Measurements from ENCODE around the gene BIVM. TPM values are rescaled to one million over a fixed set of nuclear protein-coding genes. Genes with fewer than 3 reads are reported as not detected.
A peak's percentile ranks its signal among the peaks of the same experiment; 100 is the strongest.

BIVM gene
- total and polyA plus RNA-seq, 2 of the 4 experiments (the other 2 are of a cell fraction), result 7.2 to 12.2 TPM

DNA sequence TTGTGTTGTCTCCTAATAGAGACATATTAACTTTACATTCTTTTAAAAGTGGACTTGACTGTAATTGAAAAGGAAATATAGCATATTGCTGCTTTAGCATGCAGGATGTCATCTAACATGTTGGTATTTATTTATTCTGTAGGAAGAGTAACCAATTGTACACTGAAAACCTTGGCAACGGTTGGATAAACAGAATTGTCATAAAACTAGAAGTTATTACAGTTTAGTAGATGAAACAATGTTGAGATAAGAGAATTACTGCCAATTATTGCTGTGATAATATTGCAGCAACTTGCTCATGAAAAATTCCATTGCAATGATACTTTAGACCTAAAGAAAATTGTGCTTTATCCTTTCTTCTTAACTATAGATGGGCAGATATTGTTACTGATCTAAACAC is 39.4 kb downstream of the BIVM start:
- H2AK9ac ChIP-seq (replicated peaks; ENCODE audit: low read depth, low read length, poor library complexity), result no peak overlapping the region
- no peak overlapping the region for H3K4me2 ChIP-seq (ENCODE audit: low read depth, low read length)
- H4K8ac ChIP-seq (ENCODE audit: low read depth in 2 of 2, low read length in 2 of 2), result no peak overlapping the region
- ChIA-PET CTCF (interaction anchor here (0.6 kb wide), 1 partner anchor 242 kb away, joined by 3 read pairs; no protein-coding TSS in a partner anchor), POLR2A (ENCODE audit: unreplicated experiment) (interaction anchor here (0.8 kb wide), 1 partner anchor 247 kb away, joined by 5 read pairs; no protein-coding TSS in a partner anchor)
- in situ Hi-C loops (cut with MboI; ENCODE audit: low sequenced_read_pairs), result no loop called here
- intact Hi-C loops (cut with micrococcal nuclease), result no loop called here
- no peak overlapping the region for H3K4me3 ChIP-seq (ENCODE audit: insufficient read depth, low read depth, low read length)
- no peaks in the 10 kb centered on the region for H3K9me3 ChIP-seq (ENCODE audit: control insufficient read depth, insufficient read depth, low read length)
- no peak overlapping the region for H3K56ac ChIP-seq (ENCODE audit: extremely low read depth, insufficient read depth, low read length)
- H3K4ac ChIP-seq (ENCODE audit: low read depth, low read length), result no peak overlapping the region
- H2BK20ac ChIP-seq (ENCODE audit: low read depth, low read length), result no peak overlapping the region
- no peaks in the 10 kb centered on the region; a peak in 1 of 4 replicates for H3K79me1 ChIP-seq (ENCODE audit: low read depth in 1 of 2, low read length in 2 of 2)
- H4K20me1 ChIP-seq (ENCODE audit: insufficient read depth, low read length), result no peaks in the 10 kb centered on the region
- H3K23ac ChIP-seq (ENCODE audit: low read depth, low read length), result no peak overlapping the region
- no peak overlapping the region for H3K14ac ChIP-seq (replicated peaks; ENCODE audit: low read depth, low read length)
- no peak overlapping the region for H2AK5ac ChIP-seq (ENCODE audit: low read depth, low read length)
- H3K9ac ChIP-seq (ENCODE audit: low read depth, low read length), result no peak overlapping the region
- no peak overlapping the region for H2AFZ ChIP-seq (replicated peaks; ENCODE audit: low read length, poor library complexity)
- H4K91ac ChIP-seq (ENCODE audit: insufficient read depth, low read depth, low read length), result no peak overlapping the region
- no peak overlapping the region for H3K18ac ChIP-seq (ENCODE audit: low read depth, low read length)
- no CpG with 5 or more reads among the region's 1 CpG for WGBS, 2 experiments (ENCODE audit: extremely low coverage in 2 of 2, insufficient read length in 1 of 2)
- H3K27me3 ChIP-seq (ENCODE audit: control insufficient read depth, insufficient read depth, low read length), result no peaks in the 10 kb centered on the region
- BruUV-seq (replicated peaks), result no TSS peak
- H2BK5ac ChIP-seq (ENCODE audit: low read depth, low read length, poor library complexity, severe bottlenecking), result no peak overlapping the region
- no peak for ATAC-seq (ENCODE audit: low read depth)
- peak; percentile 9 for DNase-seq
- H3K4me1 ChIP-seq (ENCODE audit: control insufficient read depth, insufficient read depth, low read length), result 0 out of 2 replicates have a peak, but pooled peaks cover 2% of the 10 kb centered on the region
- H3K27ac ChIP-seq (ENCODE audit: insufficient read depth, low read length), result no peak overlapping the region
- dilution Hi-C loops (cut with HindIII; ENCODE audit: low sequenced_read_pairs, unreplicated experiment), result no loop called here
- no peaks in the 10 kb centered on the region for H3K9me1 ChIP-seq (ENCODE audit: insufficient read depth, low read length)
- H2BK120ac ChIP-seq (ENCODE audit: low read depth, low read length), result no peak overlapping the region
- no peak overlapping the region for H4K5ac ChIP-seq (ENCODE audit: low read depth, low read length)
- H3K36me3 ChIP-seq (ENCODE audit: control insufficient read depth, insufficient read depth, low read length), result peaks cover 17% of the 10 kb centered on the region
- no peak for TF ChIP-seq CTCF (conservative IDR thresholded peaks at IDR 0.05; ENCODE audit: low read depth, low read length)
- no peak for TF ChIP-seq NFE2L2 (IDR thresholded peaks at IDR 0.05; ENCODE audit: low read depth, low read length)
- no peak for TF ChIP-seq POLR2A (IDR thresholded peaks at IDR 0.05; ENCODE audit: low read depth, low read length)
- TF ChIP-seq, protein P1, sequence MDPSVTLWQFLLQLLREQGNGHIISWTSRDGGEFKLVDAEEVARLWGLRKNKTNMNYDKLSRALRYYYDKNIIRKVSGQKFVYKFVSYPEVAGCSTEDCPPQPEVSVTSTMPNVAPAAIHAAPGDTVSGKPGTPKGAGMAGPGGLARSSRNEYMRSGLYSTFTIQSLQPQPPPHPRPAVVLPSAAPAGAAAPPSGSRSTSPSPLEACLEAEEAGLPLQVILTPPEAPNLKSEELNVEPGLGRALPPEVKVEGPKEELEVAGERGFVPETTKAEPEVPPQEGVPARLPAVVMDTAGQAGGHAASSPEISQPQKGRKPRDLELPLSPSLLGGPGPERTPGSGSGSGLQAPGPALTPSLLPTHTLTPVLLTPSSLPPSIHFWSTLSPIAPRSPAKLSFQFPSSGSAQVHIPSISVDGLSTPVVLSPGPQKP (IDR thresholded peaks at IDR 0.05; ENCODE audit: borderline replicate concordance, low read depth, low read length), result no peak
- no peak for TF ChIP-seq RAD21 (IDR thresholded peaks at IDR 0.05; ENCODE audit: low read length)
- no peak for TF ChIP-seq MAZ (IDR thresholded peaks at IDR 0.05; ENCODE audit: borderline replicate concordance, low read depth, low read length)
- TF ChIP-seq BHLHE40 (IDR thresholded peaks at IDR 0.05; ENCODE audit: low read depth, low read length), result no peak
- TF ChIP-seq CHD1 (IDR thresholded peaks at IDR 0.05; ENCODE audit: low read depth, low read length), result no peak
- no peak for TF ChIP-seq MAFK (IDR thresholded peaks at IDR 0.05; ENCODE audit: low read depth, low read length)
- TF ChIP-seq FOS (IDR thresholded peaks at IDR 0.05; ENCODE audit: low read depth, low read length), result no peak
- TF ChIP-seq RFX5 (IDR thresholded peaks at IDR 0.05; ENCODE audit: low read depth, low read length), result no peak
- TF ChIP-seq CEBPB (IDR thresholded peaks at IDR 0.05; ENCODE audit: low read depth, low read length), result no peak
- TF ChIP-seq RCOR1 (IDR thresholded peaks at IDR 0.05; ENCODE audit: insufficient replicate concordance, low read length), result no peak
- TF ChIP-seq USF2 (IDR thresholded peaks at IDR 0.05; ENCODE audit: low read depth, low read length), result no peak
- H2BK15ac ChIP-seq (ENCODE audit: low read depth, low read length), result no peak overlapping the region
